GM12891 (cell line): Measurements from ENCODE around the gene L3MBTL3.

Source experiments
- PAX5 ChIP-seq: IDR thresholded peaks from 2 replicates; pipeline ENCODE4 v1.6.1; 2011; ENCODE audit warnings: low read length, moderate library complexity, mild to moderate bottlenecking; ENCODE audit not compliant: insufficient read depth, severe bottlenecking
- POLR2A ChIP-seq: IDR thresholded peaks from 2 replicates; pipeline ENCODE4 v1.6.1; 2011; ENCODE audit warnings: low read depth, low read length, control low read depth
- POLR2AphosphoS5 ChIP-seq: IDR thresholded peaks from 2 replicates; pipeline ENCODE4 v1.6.1; 2011; ENCODE audit warnings: low read depth, low read length, control low read depth
- SPI1 ChIP-seq: IDR thresholded peaks from 2 replicates; pipeline ENCODE4 v1.6.1; 2011; ENCODE audit warnings: low read depth, low read length, control low read depth

- TF ChIP-seq POLR2A (no peak), POLR2AphosphoS5 (no peak), SPI1 (no peak), PAX5 (no peak)
Observed at GRCh38 chr6:130063806-130064205, 45.4 kb downstream of the L3MBTL3 start.
